ENCODE measurements around the gene HYKK.
"Not testable (repeated sequence)": the region's sequence is repeated elsewhere in the genome, so short reads cannot be mapped to it uniquely, and the experiment has no call there.

GRCh38 chr15:78560201-78560600 lies 52.8 kb downstream of the HYKK start:
- TF ChIP-seq CTCF (IDR thresholded peaks at IDR 0.05; ENCODE audit: low read depth, low read length, poor library complexity, severe bottlenecking); EZH2phosphoT487 (IDR thresholded peaks at IDR 0.05; ENCODE audit: borderline replicate concordance, low read length): not testable (repeated sequence)
